ENCODE data around the gene ASPN. TPM values are rescaled to one million over a fixed set of nuclear protein-coding genes. Genes with fewer than 3 reads are reported as not detected.

ASPN gene
- total and polyA plus RNA-seq, 4 donors: 1.3 to 18.9 (median 1.8) TPM

GRCh38 chr9:92463984-92464383 is 18.3 kb downstream of the ASPN start:
- no peak for ATAC-seq (ENCODE audit: insufficient read depth, low FRiP score)
- no peak overlapping the region for H3K4me3 ChIP-seq
- H3K36me3 ChIP-seq (ENCODE audit: control insufficient read depth in 4 of 4, insufficient read depth in 4 of 4, low read length in 4 of 4): no peaks in the 10 kb centered on the region
- no peak for DNase-seq
- no peaks in the 10 kb centered on the region for H3K9me3 ChIP-seq (ENCODE audit: control insufficient read depth in 4 of 4, insufficient read depth in 3 of 4, low read length in 3 of 4)
- no peak overlapping the region for H3K9ac ChIP-seq (ENCODE audit: insufficient read depth in 1 of 2, low read length in 2 of 2)
- 81 to 84% methylated on average over 3 of the region's 3 CpGs for WGBS, 2 donors
- no peaks in the 10 kb centered on the region for H3K27me3 ChIP-seq (ENCODE audit: control insufficient read depth in 3 of 3, insufficient read depth in 3 of 3, low read length in 2 of 3)
- peaks cover 0 to 4% (median 0%) of the 10 kb centered on the region in 5 donors for H3K4me1 ChIP-seq (ENCODE audit: control insufficient read depth in 5 of 5, insufficient read depth in 5 of 5, low read length in 5 of 5)
- TF ChIP-seq, protein P1, sequence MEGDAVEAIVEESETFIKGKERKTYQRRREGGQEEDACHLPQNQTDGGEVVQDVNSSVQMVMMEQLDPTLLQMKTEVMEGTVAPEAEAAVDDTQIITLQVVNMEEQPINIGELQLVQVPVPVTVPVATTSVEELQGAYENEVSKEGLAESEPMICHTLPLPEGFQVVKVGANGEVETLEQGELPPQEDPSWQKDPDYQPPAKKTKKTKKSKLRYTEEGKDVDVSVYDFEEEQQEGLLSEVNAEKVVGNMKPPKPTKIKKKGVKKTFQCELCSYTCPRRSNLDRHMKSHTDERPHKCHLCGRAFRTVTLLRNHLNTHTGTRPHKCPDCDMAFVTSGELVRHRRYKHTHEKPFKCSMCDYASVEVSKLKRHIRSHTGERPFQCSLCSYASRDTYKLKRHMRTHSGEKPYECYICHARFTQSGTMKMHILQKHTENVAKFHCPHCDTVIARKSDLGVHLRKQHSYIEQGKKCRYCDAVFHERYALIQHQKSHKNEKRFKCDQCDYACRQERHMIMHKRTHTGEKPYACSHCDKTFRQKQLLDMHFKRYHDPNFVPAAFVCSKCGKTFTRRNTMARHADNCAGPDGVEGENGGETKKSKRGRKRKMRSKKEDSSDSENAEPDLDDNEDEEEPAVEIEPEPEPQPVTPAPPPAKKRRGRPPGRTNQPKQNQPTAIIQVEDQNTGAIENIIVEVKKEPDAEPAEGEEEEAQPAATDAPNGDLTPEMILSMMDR (IDR thresholded peaks at IDR 0.05; ENCODE audit: control extremely low read depth, extremely low read depth): no peak
- peak overlapping the region in 1 of 2 donors; percentile 37 for H3K27ac ChIP-seq (ENCODE audit: low read depth in 1 of 2, low read length in 1 of 2)

GRCh38 chr9:92463387-92463786 is 18.9 kb downstream of the ASPN start:
- no peaks in the 10 kb centered on the region for H3K27me3 ChIP-seq (ENCODE audit: control insufficient read depth in 3 of 3, insufficient read depth in 3 of 3, low read length in 2 of 3)
- TF ChIP-seq, protein P1 (IDR thresholded peaks at IDR 0.05; ENCODE audit: control extremely low read depth, extremely low read depth): no peak
- H3K36me3 ChIP-seq (ENCODE audit: control insufficient read depth in 4 of 4, insufficient read depth in 4 of 4, low read length in 4 of 4): no peaks in the 10 kb centered on the region
- no peak overlapping the region for H3K4me3 ChIP-seq
- no peaks in the 10 kb centered on the region for H3K9me3 ChIP-seq (ENCODE audit: control insufficient read depth in 4 of 4, insufficient read depth in 3 of 4, low read length in 3 of 4)
- H3K9ac ChIP-seq (ENCODE audit: insufficient read depth in 1 of 2, low read length in 2 of 2): no peak overlapping the region
- ATAC-seq (ENCODE audit: insufficient read depth, low FRiP score) (no peak), DNase-seq (no peak)
- H3K27ac ChIP-seq (ENCODE audit: low read depth in 1 of 2, low read length in 1 of 2): no peak overlapping the region
- H3K4me1 ChIP-seq (ENCODE audit: control insufficient read depth in 5 of 5, insufficient read depth in 5 of 5, low read length in 5 of 5): peaks cover 0 to 4% (median 0%) of the 10 kb centered on the region in 5 donors

GRCh38 chr9:92457576-92457975 is 24.7 kb downstream of the ASPN start:
- Histone ChIP-seq H3K36me3 (ENCODE audit: control insufficient read depth in 4 of 4, insufficient read depth in 4 of 4, low read length in 4 of 4) (no peaks in the 10 kb centered on the region), H3K27ac (ENCODE audit: low read depth in 1 of 2, low read length in 1 of 2) (no peak overlapping the region), H3K4me1 (ENCODE audit: control insufficient read depth in 5 of 5, insufficient read depth in 5 of 5, low read length in 5 of 5) (no peaks in the 10 kb centered on the region), H3K27me3 (ENCODE audit: control insufficient read depth in 3 of 3, insufficient read depth in 3 of 3, low read length in 2 of 3) (no peaks in the 10 kb centered on the region), H3K4me3 (no peak overlapping the region), H3K9ac (ENCODE audit: insufficient read depth in 1 of 2, low read length in 2 of 2) (no peak overlapping the region), H3K9me3 (ENCODE audit: control insufficient read depth in 4 of 4, insufficient read depth in 3 of 4, low read length in 3 of 4) (no peaks in the 10 kb centered on the region)
- ATAC-seq (ENCODE audit: insufficient read depth, low FRiP score) (no peak), DNase-seq (no peak)
- WGBS, 2 donors: 96 to 97% methylated on average over 4 of the region's 4 CpGs
- TF ChIP-seq, protein P1 (IDR thresholded peaks at IDR 0.05; ENCODE audit: control extremely low read depth, extremely low read depth): no peak

DNA sequence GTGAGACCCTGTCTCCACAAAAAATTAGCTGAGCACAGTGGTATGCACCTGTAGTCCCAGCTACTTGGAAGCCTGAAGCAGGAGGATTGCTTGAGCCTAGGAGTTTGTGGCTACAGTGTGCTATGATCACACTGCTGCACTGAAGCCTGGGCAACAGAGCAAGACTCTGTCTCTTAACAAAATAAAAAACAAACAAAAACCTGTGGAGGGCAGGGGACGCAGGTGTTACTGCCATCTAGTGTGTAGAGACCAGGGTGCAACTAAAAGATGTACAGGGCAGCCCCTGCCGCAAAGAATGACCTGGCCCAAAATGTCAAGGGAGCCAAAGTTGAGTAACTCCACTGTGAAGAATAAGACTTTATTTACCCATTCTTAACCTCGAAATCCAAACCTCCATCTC is 27.1 kb downstream of the ASPN start:
- Histone ChIP-seq H3K27ac (ENCODE audit: low read depth in 1 of 2, low read length in 1 of 2) (no peak overlapping the region), H3K36me3 (ENCODE audit: control insufficient read depth in 4 of 4, insufficient read depth in 4 of 4, low read length in 4 of 4) (no peaks in the 10 kb centered on the region), H3K9ac (ENCODE audit: insufficient read depth in 1 of 2, low read length in 2 of 2) (no peak overlapping the region), H3K27me3 (ENCODE audit: control insufficient read depth in 3 of 3, insufficient read depth in 3 of 3, low read length in 2 of 3) (no peaks in the 10 kb centered on the region), H3K4me1 (ENCODE audit: control insufficient read depth in 5 of 5, insufficient read depth in 5 of 5, low read length in 5 of 5) (no peaks in the 10 kb centered on the region), H3K4me3 (no peak overlapping the region), H3K9me3 (ENCODE audit: control insufficient read depth in 4 of 4, insufficient read depth in 3 of 4, low read length in 3 of 4) (no peaks in the 10 kb centered on the region)
- DNase-seq: no peak
- WGBS, 2 donors: 85 to 94% methylated on average over 3 of the region's 3 CpGs
- no peak for ATAC-seq (ENCODE audit: insufficient read depth, low FRiP score)
- TF ChIP-seq, protein P1 (IDR thresholded peaks at IDR 0.05; ENCODE audit: control extremely low read depth, extremely low read depth): no peak

All from lung (tissue), 12 donors.